H54 (cell line): ENCODE results near the gene GAS7.
"Not testable (repeated sequence)": the region's sequence is repeated elsewhere in the genome, so short reads cannot be mapped to it uniquely, and the experiment has no call there.

Experiments used
- DNase-seq: peaks from one replicate; pipeline ENCODE4 v3.0.0; 2011; ENCODE audit warnings: low spot score, mixed read lengths; ENCODE audit not compliant: insufficient read length
- FAIRE-seq: peaks from 3 replicates; lab custom pipeline; 2011; peaks lifted over from hg19 to GRCh38; lab: Jason Lieb, UNC
- POLR2A ChIP-seq: IDR thresholded peaks from 2 replicates; pipeline ENCODE4 v1.6.1; 2011; ENCODE audit warnings: low read depth, mild to moderate bottlenecking, low read length

Gene GAS7

DNA sequence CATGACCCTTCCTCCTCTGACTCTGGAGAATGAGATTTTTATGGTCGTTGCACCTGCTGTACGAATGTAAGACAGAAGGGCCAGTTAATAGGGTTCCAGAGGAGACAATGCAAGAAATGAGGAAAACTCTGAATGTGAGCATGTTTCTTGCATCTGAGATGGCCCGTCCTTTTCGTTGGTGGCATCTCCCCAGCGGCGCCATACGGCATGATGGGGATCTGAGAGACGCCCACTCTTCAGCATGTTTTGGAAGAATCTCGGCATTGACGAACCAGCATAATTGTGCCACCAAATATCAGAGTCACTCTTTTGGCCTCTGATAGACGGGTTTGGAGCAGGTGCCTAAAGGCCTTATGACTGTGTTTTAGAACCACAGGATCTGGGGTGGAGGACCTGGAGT, 166.8 kb downstream of the GAS7 start:
- DNase-seq: no peak
- TF ChIP-seq POLR2A: no peak
- no peak for FAIRE-seq

DNA sequence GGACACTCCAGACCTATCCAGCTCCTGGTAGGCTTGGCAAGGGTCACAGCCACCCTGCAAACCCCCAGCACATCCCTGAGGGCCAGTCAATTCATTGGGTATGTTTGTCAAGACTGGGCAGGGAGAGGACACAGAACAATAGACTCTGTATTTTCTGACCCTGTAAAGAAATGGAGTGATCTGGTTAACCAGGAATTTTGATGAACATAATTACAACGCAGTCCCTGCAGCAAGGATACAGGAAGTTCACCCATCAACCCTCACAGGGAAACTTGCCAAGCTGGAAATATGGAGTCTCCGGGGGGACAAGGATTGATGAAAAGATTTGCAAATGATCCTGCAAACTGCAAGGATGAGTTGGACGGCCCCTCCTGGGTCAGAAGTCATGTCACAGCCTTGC, 167.3 kb downstream of the GAS7 start:
- FAIRE-seq (no peak), DNase-seq (no peak)
- TF ChIP-seq POLR2A: no peak

DNA sequence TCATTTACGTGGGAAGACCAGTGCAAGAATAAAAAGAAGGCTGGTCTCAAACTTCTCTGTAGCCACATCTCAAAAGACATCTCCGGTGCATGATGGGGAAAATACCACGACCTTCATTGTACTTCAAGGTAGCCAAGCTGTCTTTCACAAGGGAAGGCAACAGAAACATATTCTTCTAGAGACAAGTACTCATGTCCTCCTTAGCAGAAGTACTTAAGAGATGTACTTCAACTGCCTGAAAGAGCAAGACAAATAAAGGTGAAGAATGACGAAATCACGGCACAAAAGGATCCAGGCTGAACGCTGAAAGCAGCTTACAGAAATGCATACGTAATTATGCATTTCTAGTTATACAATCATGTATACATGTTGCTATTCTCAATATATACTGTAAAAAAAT, 169.3 kb downstream of the GAS7 start:
- FAIRE-seq (no peak), DNase-seq (no peak)
- TF ChIP-seq POLR2A: no peak

DNA sequence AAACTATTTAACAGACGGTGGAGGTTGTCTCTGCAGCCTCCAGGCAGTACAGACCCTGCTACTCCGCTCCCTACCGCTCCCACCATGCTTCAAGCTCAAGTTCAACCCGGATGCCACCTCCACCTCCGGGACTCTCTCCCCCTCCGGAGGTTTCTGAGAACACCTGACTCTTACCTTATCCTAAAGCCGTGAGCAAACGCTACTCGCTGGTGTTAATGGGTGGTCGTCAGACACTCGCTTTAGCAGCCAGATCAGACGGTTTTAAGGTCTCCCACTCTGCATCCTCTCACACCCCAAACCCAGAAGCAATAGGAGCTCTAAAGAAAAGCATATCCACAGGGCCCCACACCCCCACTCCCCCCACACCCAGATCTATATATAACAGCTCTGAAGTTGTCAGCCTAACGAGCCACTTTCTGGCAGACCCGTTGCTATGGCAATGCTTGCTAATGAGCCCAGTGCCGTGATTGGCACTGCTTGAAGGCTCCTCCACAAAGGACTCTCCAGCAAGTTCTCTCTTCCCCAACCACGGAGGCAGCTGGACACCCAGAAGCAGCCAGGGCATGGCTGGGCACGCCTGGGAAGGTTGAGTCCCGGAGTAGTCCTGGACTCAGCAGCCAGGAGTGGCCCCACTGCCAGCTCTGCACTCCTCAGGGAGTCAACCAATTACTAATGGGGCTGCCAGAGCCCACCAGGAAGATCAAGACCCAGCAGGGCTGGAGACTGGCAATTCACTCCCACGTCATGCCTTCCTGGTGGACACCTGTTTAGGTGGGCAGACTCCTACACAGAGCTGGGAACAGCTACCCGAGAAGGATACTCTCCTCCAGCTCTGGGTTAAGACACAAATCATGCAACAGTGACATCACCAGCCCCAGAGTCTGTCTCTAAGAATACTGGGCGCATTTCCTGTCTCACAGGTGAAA, 172.2 kb downstream of the GAS7 start:
- no peak for DNase-seq
- FAIRE-seq: no peak
- no peak for TF ChIP-seq POLR2A

- DNase-seq (no peak), FAIRE-seq (no peak)
- TF ChIP-seq POLR2A: no peak
Observed at GRCh38 chr17:10025224-10025623, 173.2 kb downstream of the GAS7 start.

DNA sequence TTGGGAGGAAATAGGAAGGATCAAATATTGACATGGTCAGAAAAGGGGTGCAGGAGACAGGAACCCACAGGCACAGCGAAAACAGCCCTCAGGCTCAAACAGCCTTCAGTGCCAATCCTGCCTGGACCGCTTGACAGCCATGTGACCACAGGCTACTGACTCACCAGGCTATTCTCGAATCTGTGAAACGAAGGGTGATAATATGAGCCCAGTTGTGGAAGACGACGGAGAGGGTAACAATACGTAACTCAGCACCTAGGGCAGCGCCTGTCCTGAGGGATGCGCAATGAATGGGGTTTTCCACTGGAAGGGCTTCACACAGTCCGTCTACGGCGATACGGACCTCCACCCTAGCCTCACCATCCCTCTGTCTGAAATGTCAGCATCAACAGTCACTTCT, 176.0 kb downstream of the GAS7 start:
- TF ChIP-seq POLR2A: no peak
- no peak for DNase-seq
- no peak for FAIRE-seq

DNA sequence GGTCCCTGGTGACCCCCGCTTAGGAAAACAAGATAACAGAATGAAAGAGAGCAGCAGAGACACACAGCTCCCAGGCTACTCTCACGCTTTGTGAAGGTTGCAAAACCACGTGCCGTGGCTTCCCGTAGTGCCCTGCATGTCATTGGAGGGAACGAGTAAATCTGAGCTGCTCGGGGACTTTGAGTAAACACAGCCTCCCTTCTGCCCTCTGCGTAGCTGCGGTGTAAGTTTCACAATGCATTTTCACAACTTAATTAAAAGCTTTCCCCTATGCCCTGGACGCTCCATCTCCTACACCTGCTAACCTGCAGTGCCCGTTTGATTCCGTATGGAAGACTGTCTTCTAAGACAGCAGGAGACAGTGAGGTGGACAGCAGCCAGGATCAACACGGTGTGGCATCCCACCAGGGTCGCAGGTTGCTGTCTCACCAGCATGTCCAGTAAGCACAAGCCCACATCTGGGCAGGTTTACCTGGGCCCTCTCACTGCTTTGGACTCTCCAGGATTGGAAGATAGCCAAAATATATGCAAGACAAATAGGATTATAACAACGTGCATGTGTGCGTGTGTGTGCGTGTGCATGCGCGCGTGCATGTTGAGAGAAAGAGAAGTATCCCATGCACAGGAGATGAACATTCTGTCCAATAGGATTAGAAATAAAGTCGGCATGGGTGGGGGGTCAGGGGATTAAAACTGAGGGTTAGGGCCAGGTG, 177.0 kb downstream of the GAS7 start:
- FAIRE-seq: no peak
- no peak for DNase-seq
- TF ChIP-seq POLR2A: no peak

DNA sequence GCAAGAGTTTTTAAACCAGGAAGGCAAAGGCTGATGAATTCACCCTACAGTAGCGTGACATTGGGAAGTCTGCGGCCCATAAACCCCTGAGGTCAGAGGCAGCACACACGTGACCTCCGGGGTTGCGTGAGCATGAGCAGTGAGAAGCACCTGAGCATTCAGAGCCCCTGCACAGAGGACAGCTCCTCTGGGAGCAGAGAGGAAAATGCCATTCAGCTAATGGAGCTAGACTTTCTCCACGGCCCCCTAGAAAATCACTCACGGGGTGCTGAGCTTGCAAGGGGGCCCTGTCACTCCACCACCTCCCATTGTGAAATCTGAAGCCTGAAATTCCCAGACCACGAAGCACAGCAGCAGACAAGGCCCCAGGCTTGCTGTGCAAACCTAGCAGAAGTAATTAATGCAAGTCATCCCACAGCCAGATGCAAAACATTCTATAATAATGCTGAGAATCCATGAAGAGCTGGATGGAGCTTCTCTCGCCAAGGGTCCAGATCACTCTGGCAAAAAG, 178.4 kb downstream of the GAS7 start:
- TF ChIP-seq POLR2A: no peak
- no peak for FAIRE-seq

DNA sequence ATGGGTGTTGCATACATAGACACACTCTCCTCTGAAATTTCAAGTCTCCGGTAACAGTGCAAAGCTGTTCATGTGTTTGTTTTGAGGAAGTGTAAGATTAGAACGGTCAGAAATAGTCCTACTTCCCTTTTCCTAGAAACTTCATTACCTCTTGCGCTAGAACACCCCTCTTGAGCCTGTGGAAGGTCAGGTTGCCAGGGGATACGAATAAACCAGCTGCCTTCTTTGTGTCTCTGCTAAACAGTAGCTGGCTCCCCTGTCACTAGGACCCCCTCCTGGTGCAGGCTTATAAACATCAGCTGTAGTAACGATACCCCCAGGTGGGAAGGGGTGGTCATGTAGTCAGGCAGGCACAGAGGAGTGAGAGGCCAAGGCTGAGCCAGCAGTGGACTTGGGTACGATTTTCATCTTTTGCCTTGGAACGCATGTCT, 179.9 kb downstream of the GAS7 start:
- DNase-seq (no peak), FAIRE-seq (no peak)
- TF ChIP-seq POLR2A: no peak

More for the DNA sequence above, 178.4 kb downstream of the GAS7 start:
- no peak for DNase-seq

- FAIRE-seq, DNase-seq: not testable (repeated sequence)
Observed at GRCh38 chr17:10016958-10017570, 181.3 kb downstream of the GAS7 start.

DNA sequence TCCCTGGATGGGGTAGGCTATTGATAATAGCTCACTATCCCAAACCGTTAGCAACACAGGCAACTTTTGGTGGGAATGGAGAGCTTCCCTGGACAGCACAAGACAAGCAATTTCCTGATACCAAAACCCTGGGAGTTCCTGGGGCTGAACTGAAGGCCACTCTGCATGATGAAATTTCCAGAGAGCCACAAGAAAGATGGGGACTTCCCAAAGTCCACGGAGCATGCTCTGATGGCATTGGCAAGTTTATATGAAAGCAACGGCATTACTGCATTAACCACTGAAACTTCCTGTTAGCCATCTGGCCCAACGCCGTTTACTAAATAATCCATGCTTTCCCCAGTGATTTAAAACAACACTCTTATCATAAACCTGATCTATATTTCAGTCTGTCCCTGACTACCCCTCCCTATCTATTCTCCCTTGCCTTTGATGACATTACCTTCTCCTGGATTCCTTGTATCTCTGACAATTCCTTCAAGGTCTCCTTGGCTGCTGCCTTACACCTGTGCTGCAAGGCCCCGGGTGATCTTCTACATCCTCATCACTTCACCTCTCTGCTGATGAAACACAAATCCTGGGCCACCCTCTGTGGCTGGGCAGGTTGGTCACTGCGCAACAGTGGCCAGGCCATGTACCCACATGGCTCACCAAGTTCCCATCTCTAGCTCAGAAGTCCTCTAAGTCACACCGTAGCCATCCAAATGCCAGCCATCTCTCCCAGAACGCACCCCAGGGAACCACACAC, 184.9 kb downstream of the GAS7 start:
- no peak for FAIRE-seq
- TF ChIP-seq POLR2A: no peak

DNA sequence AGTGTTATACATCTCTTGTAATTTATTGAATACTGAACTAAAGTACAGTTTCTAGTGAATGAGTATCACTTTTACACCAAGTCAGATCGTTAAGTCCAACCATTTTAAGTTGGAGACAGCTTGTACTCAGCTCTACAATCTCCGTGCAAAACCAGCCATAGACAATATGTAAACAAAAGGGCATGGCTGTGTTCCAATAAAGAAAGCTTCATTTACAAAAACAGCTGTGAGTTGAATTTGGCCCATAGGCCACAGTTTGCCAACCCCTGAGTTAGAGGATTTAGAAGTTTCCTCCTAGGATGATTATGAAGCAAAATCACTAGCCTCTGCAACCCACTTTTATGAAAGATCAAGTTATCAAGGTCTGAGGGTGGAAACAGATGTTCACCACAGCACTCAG, 187.7 kb downstream of the GAS7 start:
- DNase-seq: no peak
- no peak for FAIRE-seq
- no peak for TF ChIP-seq POLR2A

More for the DNA sequence above, 184.9 kb downstream of the GAS7 start:
- DNase-seq: no peak

GRCh38 chr17:10003705-10004104, 194.7 kb downstream of the GAS7 start:
- TF ChIP-seq POLR2A: no peak
- FAIRE-seq (no peak), DNase-seq (no peak)

DNA sequence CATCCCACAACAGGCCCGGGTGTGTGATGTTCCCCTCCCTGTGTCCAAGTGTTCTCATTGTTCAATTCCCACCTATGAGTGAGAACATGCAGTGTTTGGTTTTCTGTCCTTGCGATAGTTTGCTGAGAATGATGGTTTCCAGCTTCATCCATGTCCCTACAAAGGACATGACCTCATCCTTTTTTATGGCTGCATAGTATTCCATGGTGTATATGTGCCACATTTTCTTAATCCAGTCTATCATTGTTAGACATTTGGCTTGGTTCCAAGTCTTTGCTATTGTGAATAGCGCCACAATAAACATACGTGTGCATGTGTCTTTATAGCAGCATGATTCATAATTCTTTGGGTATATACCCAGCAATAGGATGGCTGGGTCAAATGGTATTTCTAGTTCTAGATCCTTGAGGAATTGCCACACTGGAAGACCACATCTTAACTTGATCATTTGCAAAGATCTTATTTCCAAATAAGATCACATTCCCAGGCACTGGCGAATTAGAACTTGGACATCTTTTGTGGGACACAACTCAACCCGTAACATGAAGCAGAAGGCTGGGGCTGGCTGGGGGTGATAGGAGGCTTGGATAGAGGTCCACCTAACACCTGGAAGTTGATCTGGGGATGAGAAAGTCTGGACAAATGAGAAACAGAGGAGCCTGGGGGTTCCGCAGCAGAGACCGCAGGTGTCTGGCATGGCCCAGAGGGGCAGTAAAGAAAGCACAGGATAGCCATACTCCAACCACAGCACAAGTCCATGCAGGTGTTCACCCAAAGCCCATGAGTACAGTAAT, 195.6 kb downstream of the GAS7 start:
- not testable (repeated sequence) for DNase-seq, FAIRE-seq
